Astrocyte of the spinal cord (primary cell): ENCODE measurements around the gene XRCC5.

Experiments
- DNase-seq: peaks from one replicate; pipeline ENCODE4 v3.0.0; 2011; ENCODE audit warnings: low read depth, low spot score
- H3K4me3 ChIP-seq: 2 replicates; pipeline ENCODE4 v1.5.1; 2011; ENCODE audit warnings: low read depth, mild to moderate bottlenecking, low read length, moderate library complexity
- CTCF ChIP-seq: IDR thresholded peaks from 2 replicates; pipeline ENCODE4 v1.5.1; 2012; ENCODE audit warnings: low read depth, mild to moderate bottlenecking, low read length, inconsistent platforms
- in situ Hi-C: cut with HindIII; loops from 2 replicates; pipeline ENCODE4 v1.10.0; 2017; ENCODE audit warnings: low sequenced_read_pairs

XRCC5 gene

DNA sequence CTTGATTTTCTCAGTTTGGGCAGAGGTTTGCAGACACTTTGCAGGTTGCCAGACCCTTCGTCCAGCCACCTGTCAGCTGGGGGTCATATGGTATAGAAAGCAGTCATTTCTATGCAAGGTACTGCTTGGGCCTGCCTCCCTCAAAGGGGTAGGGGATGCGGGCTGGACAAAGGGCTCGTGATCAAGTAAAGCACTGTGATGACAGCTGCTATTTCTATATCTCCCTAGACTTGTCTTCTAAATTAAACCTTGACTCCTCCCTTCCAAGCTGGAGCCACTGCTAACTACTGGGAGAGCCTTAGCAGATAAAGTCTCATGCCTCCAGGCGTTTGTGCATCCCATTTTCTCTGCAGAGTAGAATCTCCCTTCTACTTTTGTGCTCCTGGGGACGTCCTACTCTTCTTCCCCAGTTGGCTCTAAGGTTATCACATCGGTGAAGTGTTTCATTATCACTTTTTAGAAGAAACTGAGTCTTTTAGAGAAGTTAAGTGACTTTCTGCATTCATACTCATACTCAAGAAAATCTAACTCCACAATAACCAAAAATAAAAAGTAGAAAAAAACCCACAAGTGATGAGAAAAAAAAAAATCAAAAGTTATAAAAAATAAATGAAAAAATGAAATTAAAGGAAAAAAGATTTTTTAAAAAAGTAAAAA, 710 bp upstream of the XRCC5 start:
- H3K4me3 ChIP-seq = peak overlapping the region; percentile 99
- no peak for TF ChIP-seq CTCF
- in situ Hi-C loops = no loop called here
- DNase-seq = peak; percentile 14

DNA sequence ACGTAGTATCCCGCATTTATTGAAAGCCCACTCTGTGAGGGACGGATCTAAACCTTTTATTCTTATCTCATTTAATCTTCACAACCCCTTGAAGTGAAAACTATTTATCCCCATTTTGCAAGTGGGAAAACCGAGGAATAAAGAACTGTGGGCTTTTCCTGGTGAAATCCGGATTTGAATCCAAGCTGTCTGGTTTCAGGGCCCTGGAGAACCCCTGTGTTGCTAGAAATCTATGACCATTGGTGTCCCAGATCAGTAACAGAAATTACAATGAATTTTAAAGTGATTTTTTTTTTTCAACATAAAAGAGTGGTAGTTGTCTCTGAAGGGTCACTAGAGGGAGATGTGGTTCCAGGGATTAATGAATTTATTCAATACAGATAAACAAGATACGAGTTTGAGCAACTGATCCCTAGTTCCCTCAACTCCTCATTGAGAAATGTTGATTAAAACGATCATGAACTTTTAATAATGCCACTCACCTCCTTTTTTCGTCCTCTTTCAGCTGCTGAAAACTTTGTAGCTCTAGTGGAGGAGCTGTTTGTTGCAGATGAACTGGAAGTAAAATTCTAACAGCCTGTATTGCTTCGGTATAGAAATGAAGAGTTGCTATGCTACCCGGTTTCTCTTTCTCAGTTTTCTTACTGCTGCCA, 940 bp downstream of the XRCC5 start:
- in situ Hi-C loops = no loop called here
- H3K4me3 ChIP-seq = peak overlapping the region; percentile 99
- TF ChIP-seq CTCF = peak; percentile 47
- DNase-seq = peak; percentile 67

GRCh38 chr2:216110620-216111019, 1.5 kb downstream of the XRCC5 start:
- in situ Hi-C loops = no loop called here
- DNase-seq = no peak
- TF ChIP-seq CTCF = no peak
- H3K4me3 ChIP-seq = peak overlapping the region; percentile 99

GRCh38 chr2:216111122-216111521, 2.0 kb downstream of the XRCC5 start:
- in situ Hi-C loops = no loop called here
- no peak for DNase-seq
- TF ChIP-seq CTCF = no peak
- no peak overlapping the region for H3K4me3 ChIP-seq

GRCh38 chr2:216112926-216113325, 3.8 kb downstream of the XRCC5 start:
- DNase-seq = no peak
- H3K4me3 ChIP-seq = no peak overlapping the region
- in situ Hi-C loops = no loop called here
- no peak for TF ChIP-seq CTCF

DNA sequence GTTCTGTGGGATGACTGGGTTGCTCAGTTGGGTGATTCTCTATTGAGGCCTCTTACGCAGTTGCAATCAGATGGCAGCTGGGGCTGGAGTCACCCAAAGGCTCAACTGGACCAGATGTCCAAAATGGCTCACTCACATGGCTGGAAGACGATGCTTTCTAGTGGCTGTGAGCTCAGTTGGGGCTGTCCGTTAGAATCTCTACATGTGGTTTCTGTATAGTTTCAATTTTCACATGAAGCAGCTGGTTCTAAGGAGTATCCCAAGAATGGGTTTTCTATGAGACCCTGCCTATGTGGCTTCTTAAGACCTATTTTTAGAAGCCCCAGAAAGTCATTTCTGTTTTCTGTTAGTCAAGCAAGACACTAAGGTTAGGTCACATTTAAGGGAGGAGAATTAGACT, 4.4 kb downstream of the XRCC5 start:
- in situ Hi-C loops = no loop called here
- DNase-seq = no peak
- no peak for TF ChIP-seq CTCF
- H3K4me3 ChIP-seq = no peak overlapping the region
